H9 (cell line): ENCODE measurements around the gene CSNK1E. TPM values are rescaled to one million over a fixed set of nuclear protein-coding genes. Genes with fewer than 3 reads are reported as not detected.
A peak's percentile ranks its signal among the peaks of the same experiment; 100 is the strongest.

Source experiments
- DNase-seq: peaks from one replicate; pipeline ENCODE4 v3.0.0-alpha.2; 2017
- H2AFZ ChIP-seq: one replicate; pipeline ENCODE4 v1.6.1; 2013; ENCODE audit warnings: mild to moderate bottlenecking, low read length, control low read depth, moderate library complexity
- H2AK5ac ChIP-seq: 2 replicates; pipeline ENCODE4 v1.6.1; 2013; ENCODE audit warnings: low read length, control low read depth, mixed read lengths; ENCODE audit not compliant: insufficient read length
- H2BK120ac ChIP-seq: one replicate; pipeline ENCODE4 v1.6.1; 2013; ENCODE audit warnings: low read depth, mild to moderate bottlenecking, low read length, control low read depth, inconsistent platforms; ENCODE audit not compliant: poor library complexity, severe bottlenecking
- H2BK12ac ChIP-seq: 2 replicates; pipeline ENCODE4 v1.6.1; 2013; ENCODE audit warnings: low read length, control low read depth, mixed read lengths, low read depth; ENCODE audit not compliant: insufficient read length
- H2BK15ac ChIP-seq: 2 replicates; pipeline ENCODE4 v1.6.1; 2013; ENCODE audit warnings: low read depth, low read length, control low read depth
- H2BK20ac ChIP-seq: one replicate; pipeline ENCODE4 v1.6.1; 2013; ENCODE audit warnings: low read depth, mild to moderate bottlenecking, low read length, control low read depth, inconsistent platforms; ENCODE audit not compliant: poor library complexity, severe bottlenecking
- H2BK5ac ChIP-seq: 2 replicates; pipeline ENCODE4 v1.6.1; 2013; ENCODE audit warnings: low read length, control low read depth, mixed read lengths; ENCODE audit not compliant: insufficient read length
- H3K14ac ChIP-seq: 2 replicates; pipeline ENCODE4 v1.6.1; 2013; ENCODE audit warnings: low read length, control low read depth; ENCODE audit not compliant: insufficient read depth
- H3K18ac ChIP-seq: 2 replicates; pipeline ENCODE4 v1.6.1; 2013; ENCODE audit warnings: low read depth, mild to moderate bottlenecking, mixed read lengths, low read length, control low read depth; ENCODE audit not compliant: insufficient read length
- H3K23ac ChIP-seq: 2 replicates; pipeline ENCODE4 v1.6.1; 2013; ENCODE audit warnings: low read length, control low read depth, mixed read lengths, low read depth; ENCODE audit not compliant: insufficient read length
- H3K23me2 ChIP-seq: 2 replicates; pipeline ENCODE4 v1.6.1; 2013; ENCODE audit warnings: low read depth, mild to moderate bottlenecking, mixed read lengths, low read length, control low read depth; ENCODE audit not compliant: insufficient read length, poor library complexity, severe bottlenecking
- H3K27ac ChIP-seq: 2 replicates; pipeline ENCODE4 v1.5.1; 2013; ENCODE audit warnings: low read length, control low read depth, mixed read lengths, low read depth; ENCODE audit not compliant: insufficient read length
- H3K27me3 ChIP-seq: 2 replicates; pipeline ENCODE4 v1.6.1; 2013; ENCODE audit warnings: low read length, control low read depth, inconsistent platforms; ENCODE audit not compliant: insufficient read depth
- H3K4ac ChIP-seq: 2 replicates; pipeline ENCODE4 v1.6.1; 2013; ENCODE audit warnings: low read depth, mild to moderate bottlenecking, control low read depth, inconsistent platforms, low read length, moderate library complexity
- H3K4me1 ChIP-seq: 2 replicates; pipeline ENCODE4 v1.6.1; 2013; ENCODE audit warnings: low read length, control low read depth, inconsistent platforms; ENCODE audit not compliant: insufficient read depth
- H3K4me2 ChIP-seq: 2 replicates; pipeline ENCODE4 v1.6.1; 2013; ENCODE audit warnings: low read length, control low read depth, mixed read lengths; ENCODE audit not compliant: insufficient read length, insufficient read depth
- H3K56ac ChIP-seq: 2 replicates; pipeline ENCODE4 v1.6.1; 2013; ENCODE audit warnings: low read depth, mild to moderate bottlenecking, mixed read lengths, low read length, control low read depth; ENCODE audit not compliant: insufficient read length
- H3K79me1 ChIP-seq: 2 replicates; pipeline ENCODE4 v1.6.1; 2013; ENCODE audit warnings: low read depth, mild to moderate bottlenecking, moderate library complexity, low read length, control low read depth, inconsistent platforms; ENCODE audit not compliant: insufficient read depth, poor library complexity, severe bottlenecking
- H3K79me2 ChIP-seq: 2 replicates; pipeline ENCODE4 v1.6.1; 2013; ENCODE audit warnings: low read length, control low read depth, inconsistent platforms; ENCODE audit not compliant: insufficient read depth
- H3K9ac ChIP-seq: 2 replicates; pipeline ENCODE4 v1.6.1; 2013; ENCODE audit warnings: low read length, control low read depth, mixed read lengths; ENCODE audit not compliant: insufficient read length; ENCODE audit errors: extremely low read depth
- H3K9me3 ChIP-seq: one replicate; pipeline ENCODE4 v1.6.1; 2013; ENCODE audit warnings: low read depth, low read length, inconsistent platforms; ENCODE audit not compliant: control insufficient read depth
- H3T11ph ChIP-seq: one replicate; pipeline ENCODE4 v1.6.1; 2013; ENCODE audit warnings: mild to moderate bottlenecking, low read length, control low read depth, inconsistent platforms
- H4K20me1 ChIP-seq: one replicate; pipeline ENCODE4 v1.6.1; 2013; ENCODE audit not compliant: control insufficient read depth, insufficient read length, insufficient read depth
- H4K5ac ChIP-seq: 2 replicates; pipeline ENCODE4 v1.6.1; 2013; ENCODE audit warnings: low read depth, mild to moderate bottlenecking, mixed read lengths, low read length, control low read depth; ENCODE audit not compliant: insufficient read length
- H4K8ac ChIP-seq: replicated peaks from 2 replicates; pipeline ENCODE4 v1.6.1; 2013; ENCODE audit warnings: low read length, control low read depth, mixed read lengths, low read depth; ENCODE audit not compliant: insufficient read length
- H4K91ac ChIP-seq: 2 replicates; pipeline ENCODE4 v1.6.1; 2013; ENCODE audit warnings: low read depth, mild to moderate bottlenecking, moderate library complexity, mixed read lengths, low read length, control low read depth; ENCODE audit not compliant: insufficient read length
- H3K27ac Mint-ChIP-seq, 3 experiments: 2 replicates in 2 of 3; 3 replicates in 1 of 3; pipeline ENCODE4 v1.8.0; 2020 to 2021; ENCODE audit warnings: mixed read lengths in 3 of 3, mild to moderate bottlenecking in 1 of 3, moderate library complexity in 1 of 3
- H3K27me3 Mint-ChIP-seq: 2 replicates; pipeline ENCODE4 v1.8.0; 2021; ENCODE audit warnings: low read depth, mild to moderate bottlenecking, moderate library complexity, mixed read lengths
- H3K36me3 Mint-ChIP-seq, 3 experiments: 2 replicates in 2 of 3; 3 replicates in 1 of 3; pipeline ENCODE4 v1.8.0; 2020 to 2021; ENCODE audit warnings: low read depth in 3 of 3, mixed read lengths in 3 of 3; ENCODE audit not compliant: insufficient read depth in 1 of 3
- H3K4me1 Mint-ChIP-seq, 2 experiments: 2 replicates each; pipeline ENCODE4 v1.8.0; 2020; ENCODE audit warnings: mixed read lengths in 2 of 2
- H3K4me3 Mint-ChIP-seq, 2 experiments: 2 replicates in 1 of 2; 3 replicates in 1 of 2; pipeline ENCODE4 v1.8.0; 2020 to 2021; ENCODE audit warnings: mild to moderate bottlenecking in 2 of 2, mixed read lengths in 2 of 2, moderate library complexity in 1 of 2
- H3K9me3 Mint-ChIP-seq, 2 experiments: 2 replicates in 1 of 2; 3 replicates in 1 of 2; pipeline ENCODE4 v1.8.0; 2020; ENCODE audit warnings: mild to moderate bottlenecking in 2 of 2, mixed read lengths in 2 of 2, moderate library complexity in 1 of 2
- WGBS: extraction: QIAGEN DNeasy Blood & Tissue Kit; methylation state at CpG from one replicate; pipeline ENCODE4 v1.1.7; 2013; ENCODE audit warnings: missing lambda C conversion rate, low lambda C conversion rate, mixed read lengths; ENCODE audit not compliant: insufficient read length; ENCODE audit errors: extremely low coverage; 5-methylcytosine and 5-hydroxymethylcytosine counted together
- total RNA-seq: library from RNA; stranded (reverse); gene quantifications from 2 replicates; pipeline ENCODE4 v1.2.1, GENCODE V29; 2021
- TF ChIP-seq, protein P1 (sequence below): fragments of 200-600 bp; sonication (generic); conservative IDR thresholded peaks from 3 replicates; pipeline ENCODE4 v1.8.0; 2021; ENCODE audit warnings: antibody characterized with exemption, mild to moderate bottlenecking

CSNK1E gene
- total RNA-seq, 1 experiment from 2014 or later: 236 TPM

DNA sequence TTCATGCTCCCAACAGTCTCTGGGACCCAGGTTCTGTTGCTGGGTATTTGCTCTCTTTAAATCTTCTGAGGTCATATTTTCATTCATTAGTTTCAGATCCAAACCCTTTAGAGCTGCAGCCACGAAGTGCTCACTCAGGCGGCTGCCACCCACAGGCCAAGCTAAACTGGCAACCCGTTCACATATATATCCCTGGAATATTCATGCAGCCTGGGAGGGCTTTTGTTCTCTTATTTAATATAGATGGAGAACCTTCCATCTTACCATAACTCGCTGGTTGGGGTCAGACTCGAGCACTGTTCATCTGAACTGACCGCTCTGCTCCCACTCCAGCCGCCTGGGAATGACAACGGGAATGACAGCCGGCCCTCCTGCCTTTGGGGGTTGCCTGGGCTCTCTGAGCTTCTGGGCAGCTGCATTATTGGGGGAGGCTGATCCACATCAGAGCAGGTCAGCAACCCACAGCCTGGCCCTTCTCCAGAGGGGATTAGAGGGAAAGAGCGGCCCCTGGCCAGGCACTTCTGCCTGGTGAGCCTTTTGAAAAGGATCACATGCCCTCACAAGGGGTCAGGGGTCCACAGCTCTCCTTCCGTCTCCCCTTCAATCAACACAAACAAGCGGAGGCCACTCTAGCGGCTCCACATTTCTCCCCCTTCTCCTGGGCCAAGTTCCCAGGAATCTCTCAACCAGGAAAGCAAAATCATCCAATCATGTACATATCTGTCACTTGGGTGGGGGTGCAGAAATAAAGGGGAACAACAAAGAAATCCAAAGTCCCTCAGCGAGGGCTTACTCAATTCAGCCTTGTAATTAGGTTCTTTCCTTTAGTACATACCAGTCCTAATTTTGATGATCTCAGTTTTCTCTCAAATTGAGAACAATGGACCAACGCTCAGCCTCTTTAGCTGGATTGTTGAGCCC lies 56.2 kb downstream of the CSNK1E start:
- H3K4me2 ChIP-seq: no peak overlapping the region
- H3K4ac ChIP-seq: no peak overlapping the region
- no peak overlapping the region for H3K18ac ChIP-seq
- H3K14ac ChIP-seq: no peak overlapping the region
- H3K9me3 ChIP-seq: no peaks in the 10 kb centered on the region
- H3K79me2 ChIP-seq: peaks cover under 1% of the 10 kb centered on the region; the same call in 1 of the 2 replicates
- no peak overlapping the region for H4K5ac ChIP-seq
- no peak overlapping the region for H3K56ac ChIP-seq
- H4K91ac ChIP-seq: no peak overlapping the region
- H2BK5ac ChIP-seq: no peak overlapping the region
- TF ChIP-seq, protein P1, sequence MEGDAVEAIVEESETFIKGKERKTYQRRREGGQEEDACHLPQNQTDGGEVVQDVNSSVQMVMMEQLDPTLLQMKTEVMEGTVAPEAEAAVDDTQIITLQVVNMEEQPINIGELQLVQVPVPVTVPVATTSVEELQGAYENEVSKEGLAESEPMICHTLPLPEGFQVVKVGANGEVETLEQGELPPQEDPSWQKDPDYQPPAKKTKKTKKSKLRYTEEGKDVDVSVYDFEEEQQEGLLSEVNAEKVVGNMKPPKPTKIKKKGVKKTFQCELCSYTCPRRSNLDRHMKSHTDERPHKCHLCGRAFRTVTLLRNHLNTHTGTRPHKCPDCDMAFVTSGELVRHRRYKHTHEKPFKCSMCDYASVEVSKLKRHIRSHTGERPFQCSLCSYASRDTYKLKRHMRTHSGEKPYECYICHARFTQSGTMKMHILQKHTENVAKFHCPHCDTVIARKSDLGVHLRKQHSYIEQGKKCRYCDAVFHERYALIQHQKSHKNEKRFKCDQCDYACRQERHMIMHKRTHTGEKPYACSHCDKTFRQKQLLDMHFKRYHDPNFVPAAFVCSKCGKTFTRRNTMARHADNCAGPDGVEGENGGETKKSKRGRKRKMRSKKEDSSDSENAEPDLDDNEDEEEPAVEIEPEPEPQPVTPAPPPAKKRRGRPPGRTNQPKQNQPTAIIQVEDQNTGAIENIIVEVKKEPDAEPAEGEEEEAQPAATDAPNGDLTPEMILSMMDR: no peak; the same call in 2 of the 3 replicates
- H2AK5ac ChIP-seq: no peak overlapping the region
- Mint-ChIP-seq H3K4me3 (no peak overlapping the region), H3K4me1 (peaks cover 33 to 53% of the 10 kb centered on the region in 2 experiments), H3K9me3 (no peaks in the 10 kb centered on the region), H3K36me3 (peaks cover 3 to 11% (median 3%) of the 10 kb centered on the region in 3 experiments; a peak in 5 of 7 replicates), H3K27ac (peak overlapping the region in 2 of 3 experiments; percentile 71 to 85; a peak in 2 of 7 replicates), H3K27me3 (no peaks in the 10 kb centered on the region)
- no peak overlapping the region for H3T11ph ChIP-seq
- H2BK15ac ChIP-seq: no peak overlapping the region
- H3K23ac ChIP-seq: no peak overlapping the region
- H2BK20ac ChIP-seq: no peak overlapping the region
- H3K27me3 ChIP-seq: no peaks in the 10 kb centered on the region
- H4K8ac ChIP-seq: no peak overlapping the region
- peaks cover 2% of the 10 kb centered on the region for H4K20me1 ChIP-seq
- no peak for DNase-seq
- no peaks in the 10 kb centered on the region for H3K23me2 ChIP-seq
- WGBS: no CpG with 5 or more reads among the region's 15 CpGs
- no peak overlapping the region for H3K27ac ChIP-seq
- H3K79me1 ChIP-seq: peaks cover 5% of the 10 kb centered on the region
- H2AFZ ChIP-seq: no peak overlapping the region
- H2BK12ac ChIP-seq: no peak overlapping the region
- no peak overlapping the region for H3K9ac ChIP-seq
- no peak overlapping the region for H2BK120ac ChIP-seq
- no peaks in the 10 kb centered on the region for H3K4me1 ChIP-seq
